GM06990 (cell line): ENCODE data around the gene MLIP.

Experiments used
- DNase-seq: peaks from one replicate; pipeline ENCODE4 v3.0.0-alpha.2; 2011; ENCODE audit not compliant: insufficient read length; ENCODE audit errors: extremely low read depth
- H3K27me3 ChIP-seq: replicated peaks from 2 replicates; pipeline ENCODE4 v1.6.0; 2011; ENCODE audit warnings: low read length; ENCODE audit not compliant: control insufficient read depth, insufficient read depth
- H3K36me3 ChIP-seq: 2 replicates; pipeline ENCODE4 v1.5.1; 2011; ENCODE audit warnings: low read length; ENCODE audit not compliant: control insufficient read depth, insufficient read depth
- H3K4me3 ChIP-seq: replicated peaks from 2 replicates; pipeline ENCODE4 v1.5.1; 2011; ENCODE audit warnings: low read depth, mild to moderate bottlenecking, control low read depth, low read length
- TF ChIP-seq, protein P1 (sequence below): IDR thresholded peaks from 2 replicates; pipeline ENCODE4 v1.5.1; 2011; ENCODE audit warnings: low read length, control low read depth, mild to moderate bottlenecking, inconsistent platforms; ENCODE audit not compliant: insufficient read depth, poor library complexity, severe bottlenecking

Gene MLIP

DNA sequence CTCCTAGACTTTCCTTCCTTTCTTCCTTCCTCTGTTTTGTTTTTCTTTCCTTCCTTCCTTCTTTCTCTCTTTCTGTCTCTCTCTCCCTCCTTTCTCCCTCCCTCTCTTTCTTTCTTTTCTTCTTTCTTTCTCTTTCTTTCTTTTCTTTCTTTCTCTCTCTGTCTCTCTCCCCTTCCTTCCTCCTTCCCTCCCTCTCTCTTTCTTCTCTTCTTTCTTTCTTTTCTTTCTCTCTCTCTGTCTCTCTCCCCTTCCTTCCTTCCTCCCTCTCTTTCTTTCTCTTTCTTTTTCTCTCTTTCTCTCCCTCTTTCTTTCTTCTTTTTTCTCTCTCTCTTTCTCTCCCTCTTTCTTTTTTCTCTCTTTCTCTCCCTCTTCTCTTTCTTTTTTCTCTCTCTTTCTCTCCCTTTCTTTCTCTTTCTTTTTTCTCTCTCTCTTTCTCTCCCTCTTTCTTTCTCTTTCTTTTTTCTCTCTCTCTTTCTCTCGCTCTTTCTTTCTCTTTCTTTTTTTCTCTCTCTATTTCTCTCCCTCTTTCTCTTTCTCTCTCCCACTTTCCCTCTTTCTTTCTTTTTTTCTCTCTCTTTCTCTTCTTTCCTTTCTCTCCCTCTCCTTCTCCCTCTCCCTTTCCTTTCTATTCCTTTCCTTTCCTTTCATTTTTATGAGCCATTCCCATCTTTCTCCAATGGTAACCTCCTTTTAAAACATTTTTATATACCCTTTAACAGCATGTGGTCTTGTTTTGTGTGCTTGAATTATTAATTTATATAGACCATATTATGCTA is 199.3 kb downstream of the MLIP start:
- Histone ChIP-seq H3K4me3 (no peak overlapping the region), H3K36me3 (no peaks in the 10 kb centered on the region), H3K27me3 (no peaks in the 10 kb centered on the region)
- no peak for DNase-seq
- TF ChIP-seq, protein P1, sequence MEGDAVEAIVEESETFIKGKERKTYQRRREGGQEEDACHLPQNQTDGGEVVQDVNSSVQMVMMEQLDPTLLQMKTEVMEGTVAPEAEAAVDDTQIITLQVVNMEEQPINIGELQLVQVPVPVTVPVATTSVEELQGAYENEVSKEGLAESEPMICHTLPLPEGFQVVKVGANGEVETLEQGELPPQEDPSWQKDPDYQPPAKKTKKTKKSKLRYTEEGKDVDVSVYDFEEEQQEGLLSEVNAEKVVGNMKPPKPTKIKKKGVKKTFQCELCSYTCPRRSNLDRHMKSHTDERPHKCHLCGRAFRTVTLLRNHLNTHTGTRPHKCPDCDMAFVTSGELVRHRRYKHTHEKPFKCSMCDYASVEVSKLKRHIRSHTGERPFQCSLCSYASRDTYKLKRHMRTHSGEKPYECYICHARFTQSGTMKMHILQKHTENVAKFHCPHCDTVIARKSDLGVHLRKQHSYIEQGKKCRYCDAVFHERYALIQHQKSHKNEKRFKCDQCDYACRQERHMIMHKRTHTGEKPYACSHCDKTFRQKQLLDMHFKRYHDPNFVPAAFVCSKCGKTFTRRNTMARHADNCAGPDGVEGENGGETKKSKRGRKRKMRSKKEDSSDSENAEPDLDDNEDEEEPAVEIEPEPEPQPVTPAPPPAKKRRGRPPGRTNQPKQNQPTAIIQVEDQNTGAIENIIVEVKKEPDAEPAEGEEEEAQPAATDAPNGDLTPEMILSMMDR, result no peak

DNA sequence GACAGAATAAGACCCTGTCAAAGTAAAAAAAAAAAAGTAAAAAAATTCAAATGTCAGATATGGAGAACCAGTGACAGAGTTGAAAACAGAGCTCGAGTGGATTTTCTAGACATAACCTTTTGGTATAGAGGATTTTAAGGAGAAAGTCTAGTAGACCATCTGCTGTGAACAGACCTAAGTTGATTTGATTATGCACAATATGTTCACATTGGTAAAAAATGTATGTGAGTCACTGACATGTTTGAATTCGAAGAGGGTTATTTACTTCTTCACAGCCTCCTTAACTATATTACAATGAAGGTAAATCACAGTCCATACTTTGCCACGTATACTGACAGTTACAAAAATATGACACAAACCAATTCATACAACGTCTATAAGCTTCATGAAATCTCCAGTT is 204.4 kb downstream of the MLIP start:
- H3K4me3 ChIP-seq, result no peak overlapping the region
- DNase-seq, result no peak
- H3K27me3 ChIP-seq, result no peaks in the 10 kb centered on the region
- TF ChIP-seq, protein P1, result no peak
- no peaks in the 10 kb centered on the region for H3K36me3 ChIP-seq
